GM21529 (cell line): ENCODE results near the gene SLA2.
"Not testable (repeated sequence)": the region's sequence is repeated elsewhere in the genome, so short reads cannot be mapped to it uniquely, and the experiment has no call there.

Source experiments
- ATAC-seq: cut with Tn5 transposase; IDR thresholded peaks from one replicate; pipeline ENCODE4 v1.9.1; 2021; ENCODE audit not compliant: unreplicated experiment

SLA2 gene

DNA sequence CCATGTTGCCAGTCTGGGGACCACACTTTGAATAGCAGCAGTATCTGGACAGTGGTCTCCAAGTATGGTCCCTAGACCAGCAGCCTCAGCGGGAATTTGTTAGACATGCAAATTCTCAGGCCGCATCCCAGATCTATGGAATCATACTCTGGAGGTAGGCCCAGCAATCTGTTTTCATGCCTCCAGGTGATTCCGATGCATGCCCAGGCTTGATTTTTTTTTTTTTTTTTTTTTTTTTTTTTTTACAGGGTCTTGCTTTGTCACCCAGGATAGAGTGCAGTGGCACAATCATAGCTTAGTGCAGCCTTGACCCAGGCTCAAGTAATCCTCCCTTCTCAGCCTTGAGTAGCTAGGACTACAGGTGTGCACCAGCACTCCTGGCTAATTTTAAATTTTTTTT, 682 bp upstream of the SLA2 start:
- no peak for ATAC-seq

GRCh38 chr20:36645353-36645752, 643 bp downstream of the SLA2 start:
- ATAC-seq: no peak

GRCh38 chr20:36644706-36645095, 1.3 kb downstream of the SLA2 start:
- no peak for ATAC-seq

GRCh38 chr20:36644032-36644705, 1.8 kb downstream of the SLA2 start:
- ATAC-seq: no peak

GRCh38 chr20:36642136-36642535, 3.9 kb downstream of the SLA2 start:
- ATAC-seq: no peak

GRCh38 chr20:36641506-36641843, 4.5 kb downstream of the SLA2 start:
- no peak for ATAC-seq

- ATAC-seq: not testable (repeated sequence)
Observed at GRCh38 chr20:36638876-36639400, 7.1 kb downstream of the SLA2 start.

DNA sequence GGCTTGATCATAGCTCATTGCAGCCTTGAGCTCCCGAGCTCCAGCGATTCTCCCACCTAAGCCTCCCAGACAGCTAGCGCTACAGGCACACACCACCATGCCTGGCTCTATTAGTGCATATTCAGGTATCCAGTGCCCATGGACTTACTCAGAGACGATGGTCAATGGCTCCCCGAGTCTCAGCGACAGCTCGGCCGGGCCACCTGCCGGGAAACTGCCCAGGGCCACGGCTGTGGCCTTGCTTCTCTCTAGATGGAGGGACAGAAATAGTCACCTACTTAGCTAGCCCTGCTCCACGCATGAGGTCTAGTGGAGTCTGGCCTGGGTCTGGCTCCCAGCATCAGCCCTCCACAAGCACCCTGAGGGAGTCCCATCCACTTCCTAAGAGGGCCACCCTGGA, 11.7 kb downstream of the SLA2 start:
- no peak for ATAC-seq

DNA sequence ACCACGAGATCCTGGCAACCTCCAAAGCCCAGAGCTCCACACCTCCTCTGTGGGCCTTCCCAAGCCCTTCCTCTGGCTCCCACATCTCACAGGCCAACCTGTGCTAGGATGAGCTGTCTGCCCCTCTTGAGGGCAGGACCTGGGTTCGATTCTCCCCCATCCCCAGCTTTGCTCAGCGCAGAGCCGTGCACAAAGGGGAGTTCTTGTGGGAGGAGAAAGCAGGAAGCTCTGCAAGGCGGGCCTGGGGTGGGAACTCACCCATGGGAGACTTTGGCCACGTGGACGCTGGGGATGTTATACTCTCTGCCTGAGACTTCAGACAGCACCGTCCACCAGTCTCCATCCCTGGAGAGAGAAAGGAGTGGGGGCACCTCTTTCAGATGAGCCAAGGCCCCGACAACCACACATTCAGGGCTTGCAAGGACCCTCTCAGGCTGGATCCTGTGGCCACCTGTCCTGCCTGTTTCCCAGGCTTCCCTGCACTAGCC, 12.7 kb downstream of the SLA2 start:
- ATAC-seq: no peak

DNA sequence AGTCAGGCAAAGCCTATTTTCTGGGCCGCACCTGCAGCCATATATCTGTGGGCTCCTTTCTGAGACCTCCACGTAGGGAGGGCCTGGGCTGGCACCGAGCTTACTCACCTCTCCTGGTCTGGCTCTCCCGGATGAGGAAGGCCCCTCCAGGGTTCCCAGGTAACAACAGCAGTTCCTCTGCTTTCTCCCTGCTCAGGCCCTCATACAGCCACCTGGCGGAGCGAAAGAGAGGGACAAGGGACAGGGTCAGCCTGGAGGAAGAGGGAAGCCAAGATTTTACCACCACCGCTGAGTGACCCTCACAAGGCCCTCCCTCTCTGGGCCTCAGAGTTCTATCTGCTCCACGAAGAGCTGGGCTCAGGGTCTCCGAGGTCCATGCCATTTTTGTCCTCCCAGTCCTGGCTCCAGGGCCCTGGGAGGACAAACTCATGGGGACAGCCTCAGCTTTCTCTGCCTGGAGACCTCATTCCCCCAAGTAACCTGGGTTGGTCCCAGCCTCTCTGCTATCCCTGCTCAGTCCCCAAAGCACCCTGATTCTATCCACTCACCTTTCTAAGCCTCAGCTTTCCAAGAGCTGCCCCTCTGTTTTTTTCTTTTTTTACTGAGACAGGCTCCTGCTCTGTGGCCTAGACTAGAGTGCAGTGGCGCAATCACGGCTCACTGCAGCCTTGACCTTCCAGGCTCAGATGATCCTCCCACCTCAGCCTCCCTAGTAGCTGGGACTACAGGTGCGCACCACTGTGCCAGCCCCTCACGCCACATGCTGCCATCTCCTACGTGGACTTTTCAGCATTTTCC, 13.3 kb downstream of the SLA2 start:
- no peak for ATAC-seq

DNA sequence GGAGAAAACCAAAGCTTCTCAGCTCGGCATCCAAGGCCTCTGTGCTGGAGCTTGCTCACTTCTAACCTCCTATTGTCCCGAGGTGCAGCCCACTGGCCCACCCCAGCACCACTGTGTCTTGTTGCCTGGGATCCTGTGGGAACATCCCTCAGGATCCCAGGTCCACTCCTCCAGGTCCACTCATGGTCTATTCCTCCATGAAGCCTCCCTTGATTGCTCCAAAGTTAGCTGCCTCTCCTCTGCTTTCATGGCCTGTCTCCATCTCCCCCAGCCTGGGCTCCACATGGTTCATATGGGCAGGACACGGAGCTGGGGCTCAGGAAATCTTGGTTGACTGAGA, 13.9 kb downstream of the SLA2 start:
- ATAC-seq: no peak

- ATAC-seq: no peak
Observed at GRCh38 chr20:36631646-36632045, 14.3 kb downstream of the SLA2 start.

DNA sequence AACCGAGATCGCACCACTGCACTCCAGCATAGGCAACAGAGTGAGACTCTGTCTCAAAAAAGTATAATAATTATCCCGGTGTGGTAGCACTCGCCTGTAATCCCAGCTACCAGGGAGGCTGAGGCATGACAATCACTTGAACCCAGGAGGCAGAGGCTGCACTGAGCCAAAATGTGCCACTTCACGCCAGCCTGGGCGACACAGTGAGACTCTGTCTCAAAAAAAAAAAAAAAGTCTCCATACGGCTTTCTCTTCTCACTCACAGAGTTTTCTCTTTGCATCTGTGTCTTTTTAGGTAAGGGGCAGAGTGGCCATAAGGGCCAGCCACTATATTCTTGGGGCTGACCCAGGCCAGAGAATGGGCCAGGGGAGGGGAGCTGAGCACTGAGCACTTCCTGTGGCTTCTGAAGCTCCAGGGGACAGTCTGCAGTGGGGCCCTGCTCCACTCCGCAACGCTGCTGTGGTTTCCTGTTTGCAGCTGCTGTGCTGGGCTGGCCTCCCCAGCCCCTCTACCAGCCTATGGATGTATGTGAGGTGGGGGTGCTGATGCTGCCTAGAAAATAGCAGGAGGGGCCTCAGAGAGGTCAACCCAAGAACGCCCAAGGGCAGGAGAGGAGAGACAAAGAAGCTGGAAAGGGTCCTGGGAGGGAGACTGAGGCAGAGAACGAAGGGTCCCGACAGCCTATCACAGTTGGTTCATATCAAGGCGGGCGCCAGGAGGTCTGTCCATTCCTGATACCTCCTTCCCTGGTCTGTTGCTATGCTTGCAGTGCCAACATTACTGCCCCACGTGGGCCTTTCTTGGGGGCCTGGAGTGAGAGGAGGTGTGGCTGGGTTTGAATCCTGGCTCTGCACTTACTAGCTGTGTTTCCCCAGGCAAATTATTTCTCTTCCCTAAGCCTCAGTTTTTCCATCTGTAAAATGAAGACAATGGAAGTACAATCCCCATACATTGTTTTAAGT, 16.0 kb downstream of the SLA2 start:
- no peak for ATAC-seq

DNA sequence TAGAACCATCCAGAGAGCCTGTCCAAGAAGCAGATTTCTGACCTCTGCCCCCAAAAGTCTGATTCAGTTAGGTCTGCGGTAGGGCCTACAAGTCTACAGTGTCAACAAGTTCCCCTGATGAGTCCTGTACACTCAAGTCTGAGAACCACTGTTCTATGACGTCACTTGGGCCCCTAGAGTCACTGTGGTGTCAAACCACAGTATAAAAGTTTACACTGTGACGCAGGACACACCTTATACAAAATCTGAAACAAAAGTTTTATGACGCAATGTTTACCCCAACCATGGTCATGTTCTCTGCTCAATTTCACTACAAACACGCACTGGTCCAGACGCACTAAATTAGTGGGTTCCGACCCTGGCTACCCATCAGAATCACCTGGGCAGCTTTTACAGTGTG, 17.9 kb downstream of the SLA2 start:
- no peak for ATAC-seq

- ATAC-seq: no peak
Observed at GRCh38 chr20:36624944-36625324, 21.1 kb downstream of the SLA2 start.

DNA sequence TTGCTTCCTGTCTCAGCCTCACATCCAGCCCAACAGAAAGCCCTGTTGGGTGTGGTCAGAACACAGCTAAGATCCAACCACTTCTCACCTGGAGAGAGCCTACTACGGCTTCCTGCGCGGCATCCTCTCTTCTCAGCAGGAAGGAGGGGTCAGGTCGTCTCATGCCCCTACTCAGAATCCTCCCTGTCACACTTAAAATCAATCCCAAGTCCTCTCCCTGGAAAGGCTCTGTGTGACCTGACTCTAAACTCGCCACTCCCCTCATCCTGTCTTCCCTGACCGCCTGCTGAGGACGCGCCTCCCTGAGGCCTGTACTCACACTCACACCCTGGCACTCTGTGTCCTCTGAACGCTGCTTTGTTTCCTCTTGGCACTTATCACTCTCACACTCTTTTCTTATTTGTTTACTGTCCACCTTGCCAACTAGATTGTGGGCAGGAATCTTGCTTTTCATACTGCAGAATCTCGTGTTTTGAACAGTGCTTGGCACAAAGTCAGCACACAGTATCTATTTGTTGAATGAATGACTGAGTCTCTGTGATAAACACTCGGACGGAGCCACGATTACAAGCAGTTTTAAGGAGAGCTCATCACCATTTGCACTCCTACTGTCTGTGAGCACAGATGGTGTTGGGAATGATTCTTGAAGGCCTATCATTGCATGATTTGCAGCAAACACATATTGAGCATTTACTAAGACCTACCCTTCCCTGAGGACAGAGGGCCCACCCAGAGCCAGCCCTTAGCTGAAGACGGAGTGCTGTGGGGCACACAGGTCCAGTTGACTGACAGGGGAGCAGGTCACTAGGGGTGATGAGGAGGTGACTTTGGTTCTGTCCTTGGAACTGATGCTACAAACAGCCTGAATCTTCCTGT, 21.7 kb downstream of the SLA2 start:
- no peak for ATAC-seq

DNA sequence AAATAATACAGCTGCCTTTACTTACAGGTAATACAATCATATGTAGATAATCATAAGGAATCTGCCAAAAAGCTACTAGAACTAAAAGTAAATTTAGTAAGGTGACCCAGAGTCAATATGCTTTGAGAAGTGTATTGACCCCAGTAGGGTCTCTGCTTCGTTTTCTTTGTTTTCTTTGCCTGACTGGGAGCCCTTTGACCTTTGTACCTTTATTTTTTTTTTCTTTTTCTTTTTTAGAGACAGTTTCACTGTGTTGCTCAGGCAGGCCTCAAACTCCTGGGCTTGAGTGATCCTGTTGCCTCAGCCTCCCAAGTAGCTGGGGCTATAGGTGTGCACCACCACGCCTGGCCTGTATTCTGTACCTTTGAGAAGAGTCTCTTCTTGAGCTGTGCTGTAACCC, 22.6 kb downstream of the SLA2 start:
- ATAC-seq: no peak

DNA sequence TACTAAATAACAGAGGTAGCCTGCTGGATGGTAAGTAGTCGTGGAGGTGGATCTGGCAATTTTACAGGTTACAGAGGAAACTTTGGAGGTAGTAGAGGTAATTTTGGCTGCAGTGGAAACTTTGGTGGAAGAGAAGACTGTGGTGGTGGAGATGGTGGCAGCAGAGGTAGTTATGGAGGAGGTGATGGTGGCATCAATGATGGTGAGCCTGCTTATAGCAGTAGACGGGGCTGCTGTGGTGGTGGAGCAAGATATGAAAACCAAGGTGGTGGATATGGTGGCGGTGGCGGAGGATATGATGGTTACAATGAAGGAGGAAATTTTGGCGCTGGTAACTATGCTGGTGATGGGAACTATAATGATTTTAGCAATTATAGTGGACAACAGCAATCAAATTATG, 25.1 kb downstream of the SLA2 start:
- no peak for ATAC-seq

GRCh38 chr20:36614781-36615557, 31.0 kb downstream of the SLA2 start:
- no peak for ATAC-seq

DNA sequence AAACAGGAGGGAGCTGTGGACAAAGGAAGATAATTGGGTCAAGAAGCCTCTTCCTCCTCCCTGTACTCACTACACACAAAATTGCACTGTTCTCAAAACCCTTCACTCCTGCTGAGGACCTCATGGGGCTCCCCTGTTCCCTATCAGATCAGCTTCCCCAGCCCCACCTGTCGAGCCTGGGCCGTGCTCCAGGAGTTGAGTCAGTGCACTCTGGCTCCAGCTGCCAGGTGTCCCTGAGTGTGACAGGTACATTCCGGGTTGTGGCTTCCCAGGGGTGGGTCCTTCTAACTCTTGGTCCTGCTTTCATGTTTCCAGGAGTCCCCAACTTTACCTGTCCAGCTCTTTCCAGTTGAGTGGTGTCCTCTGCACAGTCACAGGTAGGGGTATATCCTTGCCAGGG, 32.0 kb downstream of the SLA2 start:
- ATAC-seq: no peak
